Measurements from ENCODE around the gene RNF38. TPM values are rescaled to one million over a fixed set of nuclear protein-coding genes. Genes with fewer than 3 reads are reported as not detected.
"Not testable (repeated sequence)": the region's sequence is repeated elsewhere in the genome, so short reads cannot be mapped to it uniquely, and the experiment has no call there.

Gene RNF38
- total RNA-seq, 1 donor from 2014 or later, result 31.3 TPM

GRCh38 chr9:36297798-36298197 is 102.3 kb downstream of the RNF38 start:
- no peak for DNase-seq (ENCODE audit: low spot score)

GRCh38 chr9:36294996-36295395 is 105.1 kb downstream of the RNF38 start:
- DNase-seq (ENCODE audit: low spot score), result not testable (repeated sequence)

- DNase-seq (ENCODE audit: low spot score), result no peak
Observed at GRCh38 chr9:36293918-36294317, 106.2 kb downstream of the RNF38 start.

- DNase-seq (ENCODE audit: low spot score), result no peak
Observed at GRCh38 chr9:36293171-36293570, 106.9 kb downstream of the RNF38 start.

- DNase-seq (ENCODE audit: low spot score), result no peak
Observed at GRCh38 chr9:36292641-36293040, 107.4 kb downstream of the RNF38 start.

- no peak for DNase-seq (ENCODE audit: low spot score)
Observed at GRCh38 chr9:36290996-36291395, 109.1 kb downstream of the RNF38 start.

- DNase-seq (ENCODE audit: low spot score), result no peak
Observed at GRCh38 chr9:36289836-36290435, 110.1 kb downstream of the RNF38 start.

- no peak for DNase-seq (ENCODE audit: low spot score)
Observed at GRCh38 chr9:36288070-36288469, 112.0 kb downstream of the RNF38 start.

Other genes with a start within 250 kb of the RNF38 start
- gene CCIN, start 230.9 kb downstream of the RNF38 start, total RNA-seq, result 0.87 TPM
- 190 TPM for gene CLTA, start 209.3 kb downstream of the RNF38 start, total RNA-seq
- 32.8 TPM for gene GNE, start 141.8 kb downstream of the RNF38 start, total RNA-seq
- gene MELK, start 172.6 kb upstream of the RNF38 start, total RNA-seq, result 0.77 TPM

Data from mesenteric fat pad (tissue), 1 donor.